ENCODE data around the gene LONP2.

The LONP2 gene

GRCh38 chr16:48247311-48247710, 3.2 kb downstream of the LONP2 start, which contains the start of gene ABCC11:
TSS of gene ABCC11 (minus strand) at chr16:48247539. CDS start at chr16:48231921, 15,618 bp downstream.
- H2AFZ ChIP-seq (ENCODE audit: low read depth, low read length): no peak within 1 kb of the TSS
- no peaks in the 10 kb centered on the region for H3K27me3 ChIP-seq (ENCODE audit: insufficient read depth, low read length)
- no peaks in the 10 kb centered on the region for H3K9me3 ChIP-seq (ENCODE audit: low read length)
- H3K4me1 ChIP-seq (ENCODE audit: insufficient read depth, low read length): peaks cover 14% of the 10 kb centered on the region
- peaks cover 8% of the 10 kb centered on the region for H3K36me3 ChIP-seq (ENCODE audit: insufficient read depth, low read length)
- no peak within 1 kb of the TSS for H3K4me3 ChIP-seq (ENCODE audit: low read length)

GRCh38 chr16:48250520-48251278, 6.6 kb downstream of the LONP2 start:
- Histone ChIP-seq H3K4me3 (ENCODE audit: low read length) (no peak overlapping the region), H3K4me1 (ENCODE audit: insufficient read depth, low read length) (peaks cover 6% of the 10 kb centered on the region), H2AFZ (ENCODE audit: low read depth, low read length) (no peak overlapping the region), H3K9me3 (ENCODE audit: low read length) (no peaks in the 10 kb centered on the region), H3K27me3 (ENCODE audit: insufficient read depth, low read length) (no peaks in the 10 kb centered on the region), H3K36me3 (ENCODE audit: insufficient read depth, low read length) (peaks cover 31% of the 10 kb centered on the region)

DNA sequence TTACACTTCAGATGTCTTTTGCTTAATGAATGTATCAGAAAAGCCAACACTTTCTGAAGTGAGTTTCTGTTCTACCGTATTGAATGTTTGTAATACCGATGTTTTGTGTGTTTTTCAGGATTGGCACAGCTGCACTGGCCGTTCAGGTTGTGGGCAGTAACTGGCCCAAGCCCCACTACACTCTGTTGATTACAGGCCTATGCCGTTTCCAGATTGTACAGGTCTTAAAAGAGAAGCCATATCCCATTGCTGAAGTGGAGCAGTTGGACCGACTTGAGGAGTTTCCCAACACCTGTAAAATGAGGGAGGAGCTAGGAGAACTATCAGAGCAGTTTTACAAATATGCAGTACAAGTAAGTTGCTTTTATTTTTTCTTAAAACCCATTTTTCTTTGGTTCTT, 7.9 kb downstream of the LONP2 start:
- Histone ChIP-seq H2AFZ (ENCODE audit: low read depth, low read length) (no peak overlapping the region), H3K4me3 (ENCODE audit: low read length) (no peak overlapping the region), H3K9me3 (ENCODE audit: low read length) (no peaks in the 10 kb centered on the region), H3K36me3 (ENCODE audit: insufficient read depth, low read length) (peaks cover 34% of the 10 kb centered on the region), H3K4me1 (ENCODE audit: insufficient read depth, low read length) (no peaks in the 10 kb centered on the region), H3K27me3 (ENCODE audit: insufficient read depth, low read length) (no peaks in the 10 kb centered on the region)

DNA sequence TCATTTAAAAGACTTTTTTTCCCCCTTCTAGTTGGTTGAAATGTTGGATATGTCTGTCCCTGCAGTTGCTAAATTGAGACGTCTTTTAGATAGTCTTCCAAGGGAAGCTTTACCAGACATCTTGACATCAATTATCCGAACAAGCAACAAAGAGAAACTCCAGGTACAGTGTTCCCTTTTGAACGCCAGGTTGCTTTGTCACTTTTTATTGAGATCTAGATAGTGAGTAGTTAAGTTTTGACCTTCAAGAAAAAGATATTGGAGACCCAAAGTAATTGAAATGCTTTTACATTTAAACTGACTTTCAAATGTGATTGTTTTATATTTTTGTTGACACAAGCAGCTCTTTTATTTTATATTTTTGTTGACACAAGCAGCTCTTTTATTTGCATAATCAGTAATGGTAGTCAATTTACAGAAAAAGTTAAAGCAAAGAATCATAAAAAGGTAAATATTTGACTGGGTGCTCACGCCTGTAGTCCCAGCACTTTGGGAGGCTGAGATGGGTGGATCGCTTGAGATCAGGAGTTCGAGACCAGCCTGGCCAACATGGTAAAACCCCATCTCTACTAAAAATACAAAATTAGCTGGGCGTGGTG, 12.6 kb downstream of the LONP2 start:
- Histone ChIP-seq H3K4me1 (ENCODE audit: insufficient read depth, low read length) (no peaks in the 10 kb centered on the region), H3K9me3 (ENCODE audit: low read length) (no peaks in the 10 kb centered on the region), H3K4me3 (ENCODE audit: low read length) (no peak overlapping the region), H2AFZ (ENCODE audit: low read depth, low read length) (no peak overlapping the region), H3K27me3 (ENCODE audit: insufficient read depth, low read length) (no peaks in the 10 kb centered on the region), H3K36me3 (ENCODE audit: insufficient read depth, low read length) (peaks cover 68% of the 10 kb centered on the region)

DNA sequence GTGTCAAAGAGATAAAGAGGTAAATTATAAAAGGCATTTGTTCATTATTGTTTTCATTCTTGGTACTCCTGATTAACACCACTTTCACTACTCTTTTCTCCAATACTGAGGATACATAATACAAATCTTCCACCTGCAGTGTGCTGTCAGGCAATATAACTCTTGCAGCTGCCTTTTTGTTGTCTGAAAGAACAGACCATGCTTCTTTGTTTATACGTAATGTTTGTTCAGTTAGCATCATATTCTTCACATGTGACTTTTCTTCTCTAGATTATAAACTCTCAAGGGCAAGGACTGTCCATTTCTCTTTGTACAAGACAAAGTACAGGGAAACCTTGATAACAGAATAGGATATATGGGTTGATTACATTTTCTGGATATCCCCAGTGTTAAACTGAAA, 17.5 kb downstream of the LONP2 start:
- no peak overlapping the region for H2AFZ ChIP-seq (ENCODE audit: low read depth, low read length)

GRCh38 chr16:48262631-48263030, 18.5 kb downstream of the LONP2 start:
- Histone ChIP-seq H3K36me3 (ENCODE audit: insufficient read depth, low read length) (peaks cover 67% of the 10 kb centered on the region), H3K4me3 (ENCODE audit: low read length) (no peak overlapping the region), H3K27me3 (ENCODE audit: insufficient read depth, low read length) (no peaks in the 10 kb centered on the region), H3K4me1 (ENCODE audit: insufficient read depth, low read length) (no peaks in the 10 kb centered on the region), H2AFZ (ENCODE audit: low read depth, low read length) (no peak overlapping the region), H3K9me3 (ENCODE audit: low read length) (no peaks in the 10 kb centered on the region)

More for the DNA sequence above, 17.5 kb downstream of the LONP2 start:
- H3K27me3 ChIP-seq (ENCODE audit: insufficient read depth, low read length): no peaks in the 10 kb centered on the region
- H3K4me3 ChIP-seq (ENCODE audit: low read length): no peak overlapping the region
- peaks cover 70% of the 10 kb centered on the region for H3K36me3 ChIP-seq (ENCODE audit: insufficient read depth, low read length)
- H3K4me1 ChIP-seq (ENCODE audit: insufficient read depth, low read length): no peaks in the 10 kb centered on the region
- no peaks in the 10 kb centered on the region for H3K9me3 ChIP-seq (ENCODE audit: low read length)

DNA sequence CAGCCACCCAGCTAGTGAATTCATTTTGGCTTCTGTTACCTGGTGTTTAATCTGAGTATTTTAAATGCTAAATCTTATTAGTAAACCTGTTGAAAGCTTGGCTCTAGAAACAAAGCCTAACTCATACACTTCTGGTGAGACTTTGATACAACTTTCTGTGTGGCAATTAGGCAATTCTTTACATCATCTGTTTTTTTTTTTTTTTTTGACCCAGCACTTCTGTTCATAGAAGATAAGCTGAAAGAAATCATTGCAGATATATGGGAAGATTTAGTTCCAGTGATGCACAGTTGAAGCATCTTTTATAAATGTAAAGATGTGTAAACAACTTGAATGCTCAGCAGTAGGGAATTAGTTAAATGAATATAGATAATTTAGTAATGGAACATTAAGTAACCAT, 24.9 kb downstream of the LONP2 start:
- Histone ChIP-seq H3K9me3 (ENCODE audit: low read length) (no peaks in the 10 kb centered on the region), H2AFZ (ENCODE audit: low read depth, low read length) (no peak overlapping the region), H3K27me3 (ENCODE audit: insufficient read depth, low read length) (no peaks in the 10 kb centered on the region), H3K4me3 (ENCODE audit: low read length) (no peak overlapping the region), H3K36me3 (ENCODE audit: insufficient read depth, low read length) (peaks cover 31% of the 10 kb centered on the region), H3K4me1 (ENCODE audit: insufficient read depth, low read length) (no peaks in the 10 kb centered on the region)

DNA sequence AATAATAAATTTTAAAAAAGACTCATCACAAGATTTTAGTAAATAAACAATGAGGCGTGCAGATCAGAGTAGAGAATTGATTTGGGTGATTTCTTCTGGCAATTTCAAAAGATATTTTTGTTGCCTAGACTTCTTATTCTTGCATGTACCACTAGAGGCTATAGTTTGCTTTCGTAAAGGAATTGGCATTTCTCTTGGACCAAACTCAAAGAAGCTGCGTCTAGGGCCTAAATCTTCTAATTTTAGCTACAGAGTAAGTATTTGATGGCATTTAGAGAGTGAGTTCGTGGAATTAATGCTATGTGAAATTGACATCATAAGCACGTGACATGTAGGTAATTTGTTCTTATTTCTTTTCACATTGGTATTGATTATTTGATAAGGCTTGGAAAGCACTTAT, 27.6 kb downstream of the LONP2 start:
- peaks cover 22% of the 10 kb centered on the region for H3K36me3 ChIP-seq (ENCODE audit: insufficient read depth, low read length)
- no peaks in the 10 kb centered on the region for H3K9me3 ChIP-seq (ENCODE audit: low read length)
- H3K4me1 ChIP-seq (ENCODE audit: insufficient read depth, low read length): no peaks in the 10 kb centered on the region
- H3K4me3 ChIP-seq (ENCODE audit: low read length): no peak overlapping the region
- H2AFZ ChIP-seq (ENCODE audit: low read depth, low read length): no peak overlapping the region
- no peaks in the 10 kb centered on the region for H3K27me3 ChIP-seq (ENCODE audit: insufficient read depth, low read length)

GRCh38 chr16:48272837-48273421, 28.8 kb downstream of the LONP2 start:
- H3K9me3 ChIP-seq (ENCODE audit: low read length): no peaks in the 10 kb centered on the region
- no peak overlapping the region for H2AFZ ChIP-seq (ENCODE audit: low read depth, low read length)
- no peaks in the 10 kb centered on the region for H3K27me3 ChIP-seq (ENCODE audit: insufficient read depth, low read length)
- no peaks in the 10 kb centered on the region for H3K4me1 ChIP-seq (ENCODE audit: insufficient read depth, low read length)
- H3K4me3 ChIP-seq (ENCODE audit: low read length): no peak overlapping the region
- H3K36me3 ChIP-seq (ENCODE audit: insufficient read depth, low read length): peaks cover 32% of the 10 kb centered on the region

DNA sequence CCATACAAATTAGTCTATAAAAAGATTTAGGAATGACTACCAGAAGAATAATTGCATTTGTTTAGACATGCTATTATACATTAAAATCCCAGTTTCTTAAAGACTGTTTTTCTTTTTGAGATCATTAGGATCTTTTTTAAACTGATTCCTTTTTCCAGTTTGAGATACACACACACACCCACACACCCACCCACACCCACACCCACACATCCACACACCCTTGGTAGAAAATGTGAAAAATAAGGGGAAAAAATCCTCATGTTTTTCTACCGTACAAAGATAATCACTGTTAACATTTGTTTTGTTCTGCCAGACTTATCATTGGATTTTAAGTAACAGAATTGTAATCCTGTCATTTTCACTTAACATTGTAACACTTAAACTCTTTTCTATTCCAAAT, 30.4 kb downstream of the LONP2 start:
- Histone ChIP-seq H3K27me3 (ENCODE audit: insufficient read depth, low read length) (no peaks in the 10 kb centered on the region), H3K36me3 (ENCODE audit: insufficient read depth, low read length) (peaks cover 39% of the 10 kb centered on the region), H2AFZ (ENCODE audit: low read depth, low read length) (no peak overlapping the region), H3K4me3 (ENCODE audit: low read length) (no peak overlapping the region), H3K4me1 (ENCODE audit: insufficient read depth, low read length) (no peaks in the 10 kb centered on the region), H3K9me3 (ENCODE audit: low read length) (no peaks in the 10 kb centered on the region)

DNA sequence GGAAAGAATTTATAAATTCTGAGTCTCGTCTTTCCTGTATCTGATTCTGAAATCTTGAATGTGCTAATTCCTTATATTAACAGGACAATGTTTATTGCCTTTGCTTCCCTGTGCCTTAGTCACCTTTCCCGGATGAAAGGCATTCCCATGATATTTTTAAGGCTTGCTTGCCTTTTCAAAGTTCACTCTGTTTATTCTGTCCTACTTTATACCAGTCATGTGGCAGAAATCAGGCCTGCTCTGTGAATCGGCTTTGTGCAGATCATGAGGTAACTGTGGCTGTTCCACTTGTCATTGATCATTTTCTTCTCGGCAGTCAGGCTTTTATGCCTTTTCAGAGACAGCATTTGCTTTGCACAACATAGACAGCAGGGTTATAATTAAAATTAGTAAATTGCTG, 32.0 kb downstream of the LONP2 start:
- Histone ChIP-seq H3K36me3 (ENCODE audit: insufficient read depth, low read length) (peaks cover 31% of the 10 kb centered on the region), H3K4me3 (ENCODE audit: low read length) (no peak overlapping the region), H2AFZ (ENCODE audit: low read depth, low read length) (no peak overlapping the region), H3K9me3 (ENCODE audit: low read length) (no peaks in the 10 kb centered on the region), H3K27me3 (ENCODE audit: insufficient read depth, low read length) (no peaks in the 10 kb centered on the region), H3K4me1 (ENCODE audit: insufficient read depth, low read length) (no peaks in the 10 kb centered on the region)

GRCh38 chr16:48277158-48277557, 33.1 kb downstream of the LONP2 start:
- H3K4me1 ChIP-seq (ENCODE audit: insufficient read depth, low read length): no peaks in the 10 kb centered on the region
- no peak overlapping the region for H2AFZ ChIP-seq (ENCODE audit: low read depth, low read length)
- peaks cover 31% of the 10 kb centered on the region for H3K36me3 ChIP-seq (ENCODE audit: insufficient read depth, low read length)
- H3K4me3 ChIP-seq (ENCODE audit: low read length): no peak overlapping the region
- no peaks in the 10 kb centered on the region for H3K9me3 ChIP-seq (ENCODE audit: low read length)
- no peaks in the 10 kb centered on the region for H3K27me3 ChIP-seq (ENCODE audit: insufficient read depth, low read length)

DNA sequence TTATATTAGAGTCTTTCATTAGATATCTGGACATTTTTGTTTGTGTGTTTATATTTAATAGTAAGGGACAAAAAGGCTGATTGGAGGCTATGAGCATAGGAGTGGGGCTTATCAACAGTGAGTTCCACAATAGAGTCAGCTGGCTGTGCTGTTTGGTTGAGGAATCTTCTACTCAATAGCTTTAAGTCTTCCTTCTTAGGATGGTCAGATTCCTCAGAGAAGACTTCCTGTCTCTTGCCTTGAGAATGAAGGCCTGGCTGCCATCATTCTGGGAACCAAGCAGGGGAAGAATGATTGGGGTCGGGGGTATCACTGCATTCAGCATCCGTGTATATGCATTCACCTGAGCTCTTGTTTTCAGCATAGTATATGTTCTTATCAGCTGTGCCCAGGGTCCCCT, 35.1 kb downstream of the LONP2 start:
- Histone ChIP-seq H3K27me3 (ENCODE audit: insufficient read depth, low read length) (no peaks in the 10 kb centered on the region), H2AFZ (ENCODE audit: low read depth, low read length) (no peak overlapping the region), H3K4me3 (ENCODE audit: low read length) (no peak overlapping the region), H3K9me3 (ENCODE audit: low read length) (no peaks in the 10 kb centered on the region), H3K4me1 (ENCODE audit: insufficient read depth, low read length) (no peaks in the 10 kb centered on the region), H3K36me3 (ENCODE audit: insufficient read depth, low read length) (peaks cover 38% of the 10 kb centered on the region)

Data from neuron (in vitro differentiated cells).